SK-N-SH treated with all-trans-retinoic acid at 6 μM for 48 hours (cell line): ENCODE results near the gene IL1B.

Source experiments
- ATAC-seq: fragments of 200-7000 bp; cut with Tn5 transposase; 3 replicates; pipeline ENCODE4 v1.9.1; 2020; ENCODE audit warnings: mild to moderate bottlenecking, moderate library complexity
- ARNTL ChIP-seq: fragments of 450-650 bp; formaldehyde crosslinking; IDR thresholded peaks from 2 replicates; pipeline ENCODE4 v1.5.0; 2020; ENCODE audit warnings: low read depth, mild to moderate bottlenecking, moderate library complexity, borderline replicate concordance
- BACH2 ChIP-seq: fragments of 250-450 bp; sonication (Bioruptor Pico); IDR thresholded peaks from 2 replicates; pipeline ENCODE4 v1.9.0; 2021; ENCODE audit warnings: mild to moderate bottlenecking, borderline replicate concordance
- CSDC2 ChIP-seq: fragments of 250-450 bp; sonication (Bioruptor Pico); IDR thresholded peaks from 2 replicates; pipeline ENCODE4 v1.5.0; 2020; ENCODE audit warnings: mild to moderate bottlenecking, moderate library complexity
- ESRRG ChIP-seq: fragments of 250-450 bp; sonication (Bioruptor Pico); IDR thresholded peaks from 2 replicates; pipeline ENCODE4 v1.6.1; 2021; ENCODE audit warnings: mild to moderate bottlenecking
- ISL1 ChIP-seq: fragments of 250-450 bp; sonication (Bioruptor Pico); IDR thresholded peaks from 2 replicates; pipeline ENCODE4 v2.1.2; 2022; ENCODE audit warnings: mild to moderate bottlenecking, moderate library complexity
- OSR1 ChIP-seq: fragments of 250-450 bp; sonication (Bioruptor Pico); IDR thresholded peaks from 2 replicates; pipeline ENCODE4 v1.8.0; 2022; ENCODE audit warnings: moderate library complexity, mild to moderate bottlenecking, inconsistent platforms
- PATZ1 ChIP-seq: fragments of 250-450 bp; sonication (Bioruptor Pico); IDR thresholded peaks from 2 replicates; pipeline ENCODE4 v1.8.0; 2020; ENCODE audit warnings: mild to moderate bottlenecking, moderate library complexity, borderline replicate concordance
- POU6F1 ChIP-seq: fragments of 250-450 bp; sonication (Bioruptor Pico); IDR thresholded peaks from 2 replicates; pipeline ENCODE4 v1.8.0; 2021; ENCODE audit warnings: low read depth, mild to moderate bottlenecking, moderate library complexity, borderline replicate concordance
- PPARA ChIP-seq: fragments of 250-450 bp; sonication (Bioruptor Pico); IDR thresholded peaks from 2 replicates; pipeline ENCODE4 v1.5.0; 2020; ENCODE audit warnings: mild to moderate bottlenecking, borderline replicate concordance
- RARB ChIP-seq: fragments of 250-450 bp; sonication (Bioruptor Pico); IDR thresholded peaks from 2 replicates; pipeline ENCODE4 v1.8.0; 2021; ENCODE audit warnings: mild to moderate bottlenecking, moderate library complexity
- SNAI2 ChIP-seq: fragments of 250-450 bp; sonication (Bioruptor Pico); IDR thresholded peaks from 2 replicates; pipeline ENCODE4 v1.5.0; 2020; ENCODE audit warnings: mild to moderate bottlenecking, moderate library complexity
- TCF4 ChIP-seq: fragments of 250-450 bp; sonication (Bioruptor Pico); IDR thresholded peaks from 2 replicates; pipeline ENCODE4 v1.8.0; 2021; ENCODE audit warnings: mild to moderate bottlenecking, moderate library complexity, borderline replicate concordance
- TOX ChIP-seq: fragments of 250-450 bp; sonication (Bioruptor Pico); IDR thresholded peaks from 2 replicates; pipeline ENCODE4 v1.8.0; 2021; ENCODE audit warnings: mild to moderate bottlenecking, moderate library complexity, borderline replicate concordance
- TSHZ2 ChIP-seq: fragments of 250-450 bp; sonication (Bioruptor Pico); IDR thresholded peaks from 2 replicates; pipeline ENCODE4 v1.5.0; 2020; ENCODE audit warnings: mild to moderate bottlenecking, moderate library complexity
- ZC3H10 ChIP-seq: fragments of 250-450 bp; sonication (Bioruptor Pico); IDR thresholded peaks from 2 replicates; pipeline ENCODE4 v1.5.1; 2021; ENCODE audit warnings: mild to moderate bottlenecking, moderate library complexity
- ZFP3 ChIP-seq: fragments of 250-450 bp; sonication (Bioruptor Pico); IDR thresholded peaks from 2 replicates; pipeline ENCODE4 v1.5.0; 2020; ENCODE audit warnings: mild to moderate bottlenecking, moderate library complexity
- ZFP30 ChIP-seq: fragments of 450-650 bp; formaldehyde crosslinking; IDR thresholded peaks from 2 replicates; pipeline ENCODE4 v1.5.0; 2022; ENCODE audit warnings: mild to moderate bottlenecking, moderate library complexity
- ZNF565 ChIP-seq: fragments of 450-650 bp; formaldehyde crosslinking; conservative IDR thresholded peaks from 2 replicates; pipeline ENCODE4 v1.5.0; 2020; ENCODE audit warnings: low read depth, mild to moderate bottlenecking, moderate library complexity
- ZNF70 ChIP-seq: fragments of 450-650 bp; formaldehyde crosslinking; IDR thresholded peaks from 2 replicates; pipeline ENCODE4 v1.5.0; 2020; ENCODE audit warnings: mild to moderate bottlenecking, moderate library complexity
- ZNF8 ChIP-seq: fragments of 450-650 bp; formaldehyde crosslinking; IDR thresholded peaks from 2 replicates; pipeline ENCODE4 v1.5.0; 2020; ENCODE audit warnings: mild to moderate bottlenecking, moderate library complexity
- TF ChIP-seq, protein P1 (sequence below): fragments of 250-450 bp; sonication (Bioruptor Pico); IDR thresholded peaks from 2 replicates; pipeline ENCODE4 v1.5.1; 2021; ENCODE audit warnings: mild to moderate bottlenecking, moderate library complexity

Gene IL1B

DNA sequence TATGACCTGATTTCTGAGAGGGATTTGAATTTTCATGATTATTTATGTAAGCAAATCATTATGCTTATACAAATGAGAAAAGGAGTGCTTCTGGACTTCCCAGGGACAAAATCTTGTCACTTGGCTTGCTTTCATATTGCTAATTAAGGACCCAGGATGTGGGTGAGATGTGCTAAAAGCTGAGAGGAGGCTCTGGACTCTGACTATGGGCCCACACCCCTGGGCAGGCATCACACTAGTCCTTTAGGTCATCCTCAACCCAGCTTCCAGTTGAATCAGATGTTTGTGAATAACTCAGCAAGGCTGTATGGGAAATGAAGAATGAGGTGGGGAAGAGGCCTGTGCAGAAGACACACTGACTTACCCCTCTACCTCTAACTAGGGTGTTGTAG lies 11.9 kb downstream of the IL1B start:
- no peak for ATAC-seq

GRCh38 chr2:112821682-112822081 lies 14.9 kb downstream of the IL1B start:
- TF ChIP-seq OSR1 (CRISPR knock-in tag) (no peak), ZNF8 (no peak), POU6F1 (CRISPR knock-in tag) (no peak), BACH2 (no peak), ISL1 (CRISPR knock-in tag) (no peak), TOX (CRISPR knock-in tag) (no peak), ESRRG (no peak), ZFP30 (CRISPR knock-in tag) (no peak), ZFP3 (CRISPR knock-in tag) (no peak), ZNF70 (CRISPR knock-in tag) (no peak)
- TF ChIP-seq, protein P1, sequence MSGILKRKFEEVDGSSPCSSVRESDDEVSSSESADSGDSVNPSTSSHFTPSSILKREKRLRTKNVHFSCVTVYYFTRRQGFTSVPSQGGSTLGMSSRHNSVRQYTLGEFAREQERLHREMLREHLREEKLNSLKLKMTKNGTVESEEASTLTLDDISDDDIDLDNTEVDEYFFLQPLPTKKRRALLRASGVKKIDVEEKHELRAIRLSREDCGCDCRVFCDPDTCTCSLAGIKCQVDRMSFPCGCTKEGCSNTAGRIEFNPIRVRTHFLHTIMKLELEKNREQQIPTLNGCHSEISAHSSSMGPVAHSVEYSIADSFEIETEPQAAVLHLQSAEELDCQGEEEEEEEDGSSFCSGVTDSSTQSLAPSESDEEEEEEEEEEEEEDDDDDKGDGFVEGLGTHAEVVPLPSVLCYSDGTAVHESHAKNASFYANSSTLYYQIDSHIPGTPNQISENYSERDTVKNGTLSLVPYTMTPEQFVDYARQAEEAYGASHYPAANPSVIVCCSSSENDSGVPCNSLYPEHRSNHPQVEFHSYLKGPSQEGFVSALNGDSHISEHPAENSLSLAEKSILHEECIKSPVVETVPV, result no peak
- no peak for ATAC-seq

More for the DNA sequence above, 11.9 kb downstream of the IL1B start:
- TF ChIP-seq RARB (CRISPR knock-in tag) (no peak), CSDC2 (CRISPR knock-in tag) (no peak)
- TF ChIP-seq, all 23 proteins: peak for 0

DNA sequence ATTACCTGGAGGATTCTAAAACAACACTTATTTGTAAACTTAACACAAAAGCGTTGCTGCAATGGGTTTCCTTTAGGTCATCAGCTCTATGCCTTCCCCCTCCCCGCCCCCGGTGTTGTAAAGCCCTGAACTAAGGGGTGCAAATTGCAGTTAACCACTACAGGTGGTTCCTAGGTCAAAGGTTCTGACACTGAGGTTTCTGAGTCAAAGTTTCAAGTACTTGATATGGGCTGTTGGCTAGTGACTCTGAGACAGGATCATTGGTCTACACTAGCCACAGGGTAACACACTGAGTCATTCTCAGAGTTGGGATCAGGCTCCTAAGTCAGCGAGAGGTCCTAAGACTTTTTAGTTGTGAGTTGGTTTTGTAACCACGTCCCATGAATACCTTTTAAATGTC lies 15.4 kb downstream of the IL1B start:
- TF ChIP-seq ZC3H10 (CRISPR knock-in tag) (no peak), OSR1 (CRISPR knock-in tag) (no peak), ZNF565 (no peak), PATZ1 (CRISPR knock-in tag) (no peak), ZFP3 (CRISPR knock-in tag) (no peak), TCF4 (no peak), TOX (CRISPR knock-in tag) (no peak), ZNF8 (no peak), ZFP30 (CRISPR knock-in tag) (no peak), ESRRG (no peak), SNAI2 (CRISPR knock-in tag) (no peak), RARB (CRISPR knock-in tag) (no peak), ARNTL (CRISPR knock-in tag) (no peak), TSHZ2 (CRISPR knock-in tag) (no peak), CSDC2 (CRISPR knock-in tag) (no peak), BACH2 (no peak), PPARA (CRISPR knock-in tag) (no peak), ISL1 (CRISPR knock-in tag) (no peak), ZNF70 (CRISPR knock-in tag) (no peak)
- TF ChIP-seq, protein P1, result no peak
- no peak for ATAC-seq
